ENCODE measurements around the gene ABCD2.
"Not testable (repeated sequence)": the region's sequence is repeated elsewhere in the genome, so short reads cannot be mapped to it uniquely, and the experiment has no call there.

Gene ABCD2

GRCh38 chr12:39619660-39620433 lies at the start of gene ABCD2:
ABCD2 (minus strand) TSS chr12:39619803; CDS start chr12:39619615, 188 bp downstream.
- in situ Hi-C loops (cut with HindIII; ENCODE audit: low sequenced_read_pairs): no loop called here

GRCh38 chr12:39660101-39660500 lies 40.5 kb upstream of the ABCD2 start:
- in situ Hi-C loops (cut with HindIII; ENCODE audit: low sequenced_read_pairs): no loop called here

- in situ Hi-C loops (cut with HindIII; ENCODE audit: low sequenced_read_pairs): no loop called here
Measured at GRCh38 chr12:39647383-39647782, 27.8 kb upstream of the ABCD2 start.

GRCh38 chr12:39646963-39647362 lies 27.4 kb upstream of the ABCD2 start:
- in situ Hi-C loops (cut with HindIII; ENCODE audit: low sequenced_read_pairs): no loop called here

- in situ Hi-C loops (cut with HindIII; ENCODE audit: low sequenced_read_pairs): no loop called here
Measured at GRCh38 chr12:39643052-39643451, 23.4 kb upstream of the ABCD2 start.

GRCh38 chr12:39638840-39639239 lies 19.2 kb upstream of the ABCD2 start:
- in situ Hi-C loops (cut with HindIII; ENCODE audit: low sequenced_read_pairs): no loop called here

GRCh38 chr12:39638178-39638577 lies 18.6 kb upstream of the ABCD2 start:
- in situ Hi-C loops (cut with HindIII; ENCODE audit: low sequenced_read_pairs): no loop called here

GRCh38 chr12:39632670-39633069 lies 13.1 kb upstream of the ABCD2 start:
- in situ Hi-C loops (cut with HindIII; ENCODE audit: low sequenced_read_pairs): no loop called here

GRCh38 chr12:39628836-39629235 lies 9.2 kb upstream of the ABCD2 start:
- in situ Hi-C loops (cut with HindIII; ENCODE audit: low sequenced_read_pairs): loop anchor here (5.0 kb wide), 1 partner anchor 57 kb away; no protein-coding TSS in a partner anchor

- in situ Hi-C loops (cut with HindIII; ENCODE audit: low sequenced_read_pairs): loop anchor here (5.0 kb wide), 1 partner anchor 56 kb away; no protein-coding TSS in a partner anchor
Measured at GRCh38 chr12:39627914-39628313, 8.3 kb upstream of the ABCD2 start.

- in situ Hi-C loops (cut with HindIII; ENCODE audit: low sequenced_read_pairs): loop anchor here (5.0 kb wide), 1 partner anchor 54 kb away; no protein-coding TSS in a partner anchor
Measured at GRCh38 chr12:39626033-39626814, 6.6 kb upstream of the ABCD2 start.

- in situ Hi-C loops (cut with HindIII; ENCODE audit: low sequenced_read_pairs): no loop called here
Measured at GRCh38 chr12:39623919-39624318, 4.3 kb upstream of the ABCD2 start.

GRCh38 chr12:39623160-39623559 lies 3.6 kb upstream of the ABCD2 start:
- in situ Hi-C loops (cut with HindIII; ENCODE audit: low sequenced_read_pairs): not testable (repeated sequence)

- in situ Hi-C loops (cut with HindIII; ENCODE audit: low sequenced_read_pairs): no loop called here
Measured at GRCh38 chr12:39622306-39622705, 2.7 kb upstream of the ABCD2 start.

GRCh38 chr12:39621670-39622069 lies 2.1 kb upstream of the ABCD2 start:
- in situ Hi-C loops (cut with HindIII; ENCODE audit: low sequenced_read_pairs): no loop called here

- in situ Hi-C loops (cut with HindIII; ENCODE audit: low sequenced_read_pairs): no loop called here
Measured at GRCh38 chr12:39620659-39621658, 1.4 kb upstream of the ABCD2 start.

GRCh38 chr12:39619316-39619659 lies 315 bp downstream of the ABCD2 start:
- in situ Hi-C loops (cut with HindIII; ENCODE audit: low sequenced_read_pairs): no loop called here

- in situ Hi-C loops (cut with HindIII; ENCODE audit: low sequenced_read_pairs): no loop called here
Measured at GRCh38 chr12:39618701-39619100, 902 bp downstream of the ABCD2 start.

GRCh38 chr12:39617887-39618286 lies 1.7 kb downstream of the ABCD2 start:
- in situ Hi-C loops (cut with HindIII; ENCODE audit: low sequenced_read_pairs): no loop called here

GRCh38 chr12:39616666-39617065 lies 2.9 kb downstream of the ABCD2 start:
- in situ Hi-C loops (cut with HindIII; ENCODE audit: low sequenced_read_pairs): no loop called here

GRCh38 chr12:39616251-39616650 lies 3.4 kb downstream of the ABCD2 start:
- in situ Hi-C loops (cut with HindIII; ENCODE audit: low sequenced_read_pairs): no loop called here
